Calu3 (cell line): ENCODE data around the gene MUL1. TPM values are rescaled to one million over a fixed set of nuclear protein-coding genes. Genes with fewer than 3 reads are reported as not detected.

Experiments used
- BruUV-seq: library from RNA; stranded (reverse); fragments of 400-500 nt; replicated peaks from 2 replicates; lab custom pipeline; 2021; lab: Mats Ljungman, UMichigan
- CTCF ChIA-PET: fragments of 300-600 bp; sonication (Branson Sonifier 250); formaldehyde crosslinking; loops from one replicate; lab custom pipeline; 2022; ENCODE audit warnings: antibody characterized with exemption; lab: Charles Lee
- DNase-seq: peaks from one replicate; pipeline ENCODE4 v3.0.0; 2022
- H3K27ac Mint-ChIP-seq: one replicate; pipeline ENCODE4 v1.8.0; 2022; ENCODE audit warnings: mixed read lengths; ENCODE audit not compliant: unreplicated experiment
- H3K27me3 Mint-ChIP-seq: one replicate; pipeline ENCODE4 v1.8.0; 2022; ENCODE audit warnings: mixed read lengths; ENCODE audit not compliant: unreplicated experiment
- H3K36me3 Mint-ChIP-seq: one replicate; pipeline ENCODE4 v1.8.0; 2022; ENCODE audit warnings: mild to moderate bottlenecking, moderate library complexity, mixed read lengths; ENCODE audit not compliant: insufficient read depth, unreplicated experiment
- H3K4me1 Mint-ChIP-seq: one replicate; pipeline ENCODE4 v1.8.0; 2022; ENCODE audit warnings: mild to moderate bottlenecking, low read depth, mixed read lengths; ENCODE audit not compliant: unreplicated experiment
- H3K4me3 Mint-ChIP-seq: one replicate; pipeline ENCODE4 v1.8.0; 2022; ENCODE audit warnings: mild to moderate bottlenecking, low read depth, moderate library complexity, mixed read lengths; ENCODE audit not compliant: unreplicated experiment
- H3K9me3 Mint-ChIP-seq: one replicate; pipeline ENCODE4 v1.8.0; 2022; ENCODE audit warnings: low read depth, mixed read lengths; ENCODE audit not compliant: unreplicated experiment
- CTCF ChIP-seq: fragments of 200-600 bp; IDR thresholded peaks from one replicate; pipeline ENCODE4 v1.8.0; 2022; ENCODE audit warnings: antibody characterized with exemption; ENCODE audit not compliant: unreplicated experiment
- intact Hi-C: fragments of 100-400 bp; cut with micrococcal nuclease; formaldehyde crosslinking; loops from one replicate; pipeline ENCODE4 v1.10.0; 2022; ENCODE audit not compliant: unreplicated experiment
- total RNA-seq: library from RNA; stranded (reverse); gene quantifications from 2 replicates; pipeline ENCODE4 v1.2.3, GENCODE V29; 2022

Gene MUL1
- total RNA-seq, 1 experiment from 2014 or later: 21.9 TPM

GRCh38 chr1:20494609-20495311 is 13.2 kb downstream of the MUL1 start:
- H3K4me3 Mint-ChIP-seq: peak overlapping the region; percentile 40
- H3K27me3 Mint-ChIP-seq: no peaks in the 10 kb centered on the region
- DNase-seq: no peak
- CTCF ChIA-PET: interaction anchor here (0.7 to 2.5 kb wide), 9 partner anchors 9 to 569 kb away, joined by 3 to 9 read pairs (median 3); partner anchors contain the start of gene CAMK2N1
- H3K4me1 Mint-ChIP-seq: peaks cover 26% of the 10 kb centered on the region
- peaks cover 28% of the 10 kb centered on the region for H3K36me3 Mint-ChIP-seq
- intact Hi-C loops: loop anchor here (1.0 to 5.0 kb wide), 4 partner anchors 25 to 282 kb away; no protein-coding TSS in a partner anchor
- no TSS peak for BruUV-seq
- no peaks in the 10 kb centered on the region for H3K9me3 Mint-ChIP-seq
- no peak for TF ChIP-seq CTCF
- H3K27ac Mint-ChIP-seq: peak overlapping the region; percentile 94

GRCh38 chr1:20493839-20494608 is 13.9 kb downstream of the MUL1 start:
- CTCF ChIA-PET: interaction anchor here (0.6 to 2.5 kb wide), 7 partner anchors 13 to 568 kb away, joined by 3 to 9 read pairs (median 3); no protein-coding TSS in a partner anchor
- peaks cover 26% of the 10 kb centered on the region for H3K4me1 Mint-ChIP-seq
- intact Hi-C loops: loop anchor here (1.0 to 5.0 kb wide), 4 partner anchors 25 to 281 kb away; no protein-coding TSS in a partner anchor
- H3K4me3 Mint-ChIP-seq: no peak overlapping the region
- no TSS peak for BruUV-seq
- TF ChIP-seq CTCF: peak; percentile 85
- H3K9me3 Mint-ChIP-seq: no peaks in the 10 kb centered on the region
- peaks cover 24% of the 10 kb centered on the region for H3K36me3 Mint-ChIP-seq
- DNase-seq: peak; percentile 82
- no peaks in the 10 kb centered on the region for H3K27me3 Mint-ChIP-seq
- H3K27ac Mint-ChIP-seq: peak overlapping the region; percentile 94

- no peaks in the 10 kb centered on the region for H3K27me3 Mint-ChIP-seq
Measured at GRCh38 chr1:20493309-20493708, 14.6 kb downstream of the MUL1 start.

More at GRCh38 chr1:20493309-20493708, 14.6 kb downstream of the MUL1 start:
- Mint-ChIP-seq H3K27ac (no peak overlapping the region), H3K9me3 (no peaks in the 10 kb centered on the region), H3K4me3 (no peak overlapping the region), H3K4me1 (peaks cover 31% of the 10 kb centered on the region), H3K36me3 (peaks cover 21% of the 10 kb centered on the region)
- no peak for TF ChIP-seq CTCF
- CTCF ChIA-PET: interaction anchor here (0.6 to 2.5 kb wide), 4 partner anchors 12 to 280 kb away, joined by 3 to 9 read pairs (median 5); no protein-coding TSS in a partner anchor
- no peak for DNase-seq
- intact Hi-C loops: loop anchor here (5.0 kb wide), 2 partner anchors 61 to 131 kb away; no protein-coding TSS in a partner anchor
- no TSS peak for BruUV-seq
